NCI-H146 treated with DMSO at 0.1 percent for 48 hours (cell line): ENCODE measurements around the gene DAPK1.
"Not testable (repeated sequence)": the region's sequence is repeated elsewhere in the genome, so short reads cannot be mapped to it uniquely, and the experiment has no call there.

Source experiments
- DNase-seq: peaks from one replicate; lab custom pipeline; 2025; ENCODE audit not compliant: unreplicated experiment; lab: John Stamatoyannopoulos, UW

DAPK1 gene

GRCh38 chr9:87498046-87498810, 561 bp downstream of the DAPK1 start:
- DNase-seq: no peak

- DNase-seq: no peak
Observed at GRCh38 chr9:87498811-87499360, 1.2 kb downstream of the DAPK1 start.

GRCh38 chr9:87499424-87500017, 1.9 kb downstream of the DAPK1 start:
- no peak for DNase-seq

- no peak for DNase-seq
Observed at GRCh38 chr9:87500491-87501270, 3.0 kb downstream of the DAPK1 start.

- not testable (repeated sequence) for DNase-seq
Observed at GRCh38 chr9:87501271-87501656, 3.6 kb downstream of the DAPK1 start.

- no peak for DNase-seq
Observed at GRCh38 chr9:87501806-87502205, 4.1 kb downstream of the DAPK1 start.

GRCh38 chr9:87502391-87503221, 4.9 kb downstream of the DAPK1 start:
- DNase-seq: no peak

- no peak for DNase-seq
Observed at GRCh38 chr9:87503430-87503829, 5.8 kb downstream of the DAPK1 start.

GRCh38 chr9:87503927-87504326, 6.3 kb downstream of the DAPK1 start:
- DNase-seq: no peak

- no peak for DNase-seq
Observed at GRCh38 chr9:87504938-87505337, 7.3 kb downstream of the DAPK1 start.

GRCh38 chr9:87505869-87506678, 8.4 kb downstream of the DAPK1 start:
- no peak for DNase-seq

GRCh38 chr9:87507576-87507975, 9.9 kb downstream of the DAPK1 start:
- no peak for DNase-seq

GRCh38 chr9:87510252-87510683, 12.6 kb downstream of the DAPK1 start:
- DNase-seq: no peak

- DNase-seq: no peak
Observed at GRCh38 chr9:87512311-87512710, 14.6 kb downstream of the DAPK1 start.

- no peak for DNase-seq
Observed at GRCh38 chr9:87513161-87513560, 15.5 kb downstream of the DAPK1 start.

- DNase-seq: no peak
Observed at GRCh38 chr9:87513880-87514535, 16.3 kb downstream of the DAPK1 start.

- DNase-seq: no peak
Observed at GRCh38 chr9:87515006-87515405, 17.3 kb downstream of the DAPK1 start.

- DNase-seq: no peak
Observed at GRCh38 chr9:87515588-87516221, 18.0 kb downstream of the DAPK1 start.
